ENCODE results near the gene LNX1. TPM values are rescaled to one million over a fixed set of nuclear protein-coding genes. Genes with fewer than 3 reads are reported as not detected.
A peak's percentile ranks its signal among the peaks of the same experiment; 100 is the strongest.

The LNX1 gene
- total and polyA plus RNA-seq, 2 of the 8 experiments (the other 6 are each of a cell fraction or from before 2014, with no cell fraction given): 2.7 to 3.8 TPM

GRCh38 chr4:53592686-53593501, 1.6 kb upstream of the LNX1 start (continued):
- TF ChIP-seq CHD7 (IDR thresholded peaks at IDR 0.05; ENCODE audit: insufficient replicate concordance, low read length) (no peak), SP1 (IDR thresholded peaks at IDR 0.05; ENCODE audit: low read depth, low read length) (peak; percentile 7; the same call in 1 of the 2 replicates), KDM4A (IDR thresholded peaks at IDR 0.05; ENCODE audit: low read depth, low read length, severe bottlenecking) (peak; percentile 22), MAFK (IDR thresholded peaks at IDR 0.05; ENCODE audit: low read depth, low read length) (0 out of 2 replicates have a peak, but pooled peaks have one; percentile 6), EP300 (IDR thresholded peaks at IDR 0.05; ENCODE audit: borderline replicate concordance in 1 of 2, low read depth in 2 of 2, low read length in 2 of 2) (no peak; a peak in 1 of 3 replicates), PHF8 (conservative IDR thresholded peaks at IDR 0.05; ENCODE audit: low read depth, low read length) (no peak), RBBP5 (IDR thresholded peaks at IDR 0.05; ENCODE audit: borderline replicate concordance, low read depth, low read length) (0 out of 2 replicates have a peak, but pooled peaks have one; percentile 50), BRCA1 (IDR thresholded peaks at IDR 0.05; ENCODE audit: low read depth, low read length) (no peak), HDAC6 (IDR thresholded peaks at IDR 0.05; ENCODE audit: low read depth, low read length) (no peak)

All from H1 (cell line).